ENCODE data around the gene GPR3. TPM values are rescaled to one million over a fixed set of nuclear protein-coding genes. Genes with fewer than 3 reads are reported as not detected.

The GPR3 gene
- total and polyA plus RNA-seq, 4 donors, result under 0.01 to 0.30 TPM; not detected in 2

- H3K9me3 ChIP-seq (ENCODE audit: control insufficient read depth in 4 of 4, low read length in 3 of 4), result no peaks in the 10 kb centered on the region
- no peak for TF ChIP-seq CTCF (IDR thresholded peaks at IDR 0.05; ENCODE audit: low read depth, low read length, missing input control)
- WGBS, result 43% methylated on average over 13 of the region's 13 CpGs
- H3K4me3 ChIP-seq (ENCODE audit: low read depth in 1 of 3, low read length in 3 of 3), result no peak overlapping the region
- DNase-seq (ENCODE audit: low spot score), result no peak
- H3K4me1 ChIP-seq (ENCODE audit: control insufficient read depth in 4 of 4, insufficient read depth in 4 of 4, low read length in 3 of 4), result peaks cover 0 to 12% (median 2%) of the 10 kb centered on the region in 4 donors
- H3K27me3 ChIP-seq (ENCODE audit: control insufficient read depth in 4 of 4, insufficient read depth in 4 of 4, low read length in 3 of 4), result no peaks in the 10 kb centered on the region
- H3K27ac ChIP-seq (ENCODE audit: low read depth in 1 of 2, low read length in 2 of 2), result no peak overlapping the region
- H3K36me3 ChIP-seq (ENCODE audit: control insufficient read depth in 4 of 4, insufficient read depth in 3 of 4, low read depth in 1 of 4, low read length in 3 of 4), result no peaks in the 10 kb centered on the region
- no peak overlapping the region for H3K9ac ChIP-seq (ENCODE audit: low read depth in 1 of 2, low read length in 2 of 2)
Measured at GRCh38 chr1:27400082-27400962, 7.9 kb downstream of the GPR3 start.

GRCh38 chr1:27400963-27401341 is 8.5 kb downstream of the GPR3 start:
- H3K4me3 ChIP-seq (ENCODE audit: low read depth in 1 of 3, low read length in 3 of 3), result no peak overlapping the region
- H3K36me3 ChIP-seq (ENCODE audit: control insufficient read depth in 4 of 4, insufficient read depth in 3 of 4, low read depth in 1 of 4, low read length in 3 of 4), result no peaks in the 10 kb centered on the region
- H3K27ac ChIP-seq (ENCODE audit: low read depth in 1 of 2, low read length in 2 of 2), result no peak overlapping the region
- TF ChIP-seq CTCF (IDR thresholded peaks at IDR 0.05; ENCODE audit: low read depth, low read length, missing input control) (no peak), TAF1 (conservative IDR thresholded peaks at IDR 0.05) (no peak), RXRA (IDR thresholded peaks at IDR 0.05) (no peak), MAX (IDR thresholded peaks at IDR 0.05) (no peak), RAD21 (IDR thresholded peaks at IDR 0.05) (no peak), ATF3 (IDR thresholded peaks at IDR 0.05) (no peak), GABPA (IDR thresholded peaks at IDR 0.05 in 1 of 2, conservative IDR thresholded peaks at IDR 0.05 in 1 of 2) (no peak), YY1 (IDR thresholded peaks at IDR 0.05) (no peak), FOXA1 (IDR thresholded peaks at IDR 0.05) (no peak)
- no peak for DNase-seq (ENCODE audit: low spot score)
- H3K9me3 ChIP-seq (ENCODE audit: control insufficient read depth in 4 of 4, low read length in 3 of 4), result no peaks in the 10 kb centered on the region
- 89% methylated on average over 5 of the region's 5 CpGs for WGBS
- H3K4me1 ChIP-seq (ENCODE audit: control insufficient read depth in 4 of 4, insufficient read depth in 4 of 4, low read length in 3 of 4), result peaks cover 0 to 12% (median 2%) of the 10 kb centered on the region in 4 donors
- no peak overlapping the region for H3K9ac ChIP-seq (ENCODE audit: low read depth in 1 of 2, low read length in 2 of 2)
- H3K27me3 ChIP-seq (ENCODE audit: control insufficient read depth in 4 of 4, insufficient read depth in 4 of 4, low read length in 3 of 4), result no peaks in the 10 kb centered on the region

- no peak overlapping the region for H3K27ac ChIP-seq (ENCODE audit: low read depth in 1 of 2, low read length in 2 of 2)
- TF ChIP-seq CTCF (IDR thresholded peaks at IDR 0.05; ENCODE audit: low read depth, low read length, missing input control), result peak; percentile 52
- TF ChIP-seq HNF4A (conservative IDR thresholded peaks at IDR 0.05), result no peak
- TF ChIP-seq ZBTB33 (IDR thresholded peaks at IDR 0.05), result no peak
- TF ChIP-seq RAD21 (IDR thresholded peaks at IDR 0.05), result peak; percentile 71 to 76
- TF ChIP-seq MAX (IDR thresholded peaks at IDR 0.05), result no peak
- 35% methylated on average over 8 of the region's 8 CpGs for WGBS
- peaks cover 0 to 12% (median 2%) of the 10 kb centered on the region in 4 donors for H3K4me1 ChIP-seq (ENCODE audit: control insufficient read depth in 4 of 4, insufficient read depth in 4 of 4, low read length in 3 of 4)
- H3K9ac ChIP-seq (ENCODE audit: low read depth in 1 of 2, low read length in 2 of 2), result no peak overlapping the region
- no peaks in the 10 kb centered on the region for H3K9me3 ChIP-seq (ENCODE audit: control insufficient read depth in 4 of 4, low read length in 3 of 4)
- no peak for DNase-seq (ENCODE audit: low spot score)
- H3K36me3 ChIP-seq (ENCODE audit: control insufficient read depth in 4 of 4, insufficient read depth in 3 of 4, low read depth in 1 of 4, low read length in 3 of 4), result peaks cover 0 to 8% (median 2%) of the 10 kb centered on the region in 4 donors
- no peaks in the 10 kb centered on the region for H3K27me3 ChIP-seq (ENCODE audit: control insufficient read depth in 4 of 4, insufficient read depth in 4 of 4, low read length in 3 of 4)
- H3K4me3 ChIP-seq (ENCODE audit: low read depth in 1 of 3, low read length in 3 of 3), result no peak overlapping the region
Measured at GRCh38 chr1:27402349-27402754, 9.9 kb downstream of the GPR3 start.
